ENCODE data around the gene CSNK2A3. TPM values are rescaled to one million over a fixed set of nuclear protein-coding genes. Genes with fewer than 3 reads are reported as not detected.

Gene CSNK2A3
- total and polyA plus RNA-seq, 2 experiments from 2014 or later: 0.91 to 4.1 TPM

- ATAC-seq (no peak), DNase-seq (ENCODE audit: low spot score) (no peak)
- no peak overlapping the region for H3K27ac Mint-ChIP-seq
- H3K4me3 Mint-ChIP-seq: no peak overlapping the region
- H3K4me3 ChIP-seq: no peak overlapping the region
- H3K4me2 ChIP-seq: no peak overlapping the region
- no peaks in the 10 kb centered on the region for H3K36me3 ChIP-seq (ENCODE audit: insufficient read depth)
- H2AFZ ChIP-seq: no peak overlapping the region
- no peaks in the 10 kb centered on the region for H3K36me3 Mint-ChIP-seq (ENCODE audit: low read depth)
- H4K20me1 ChIP-seq (replicated peaks; ENCODE audit: insufficient read depth): no peaks in the 10 kb centered on the region
- no peaks in the 10 kb centered on the region for H3K79me2 ChIP-seq (replicated peaks; ENCODE audit: insufficient read depth)
- H3K27me3 ChIP-seq (ENCODE audit: insufficient read depth): no peaks in the 10 kb centered on the region
- H3K27ac ChIP-seq (ENCODE audit: low read depth): no peak overlapping the region
- no peaks in the 10 kb centered on the region for H3F3A ChIP-seq (replicated peaks; ENCODE audit: low read depth)
- TF ChIP-seq STAT1 (IDR thresholded peaks at IDR 0.05; ENCODE audit: unreplicated experiment) (no peak), EZH2 (IDR thresholded peaks at IDR 0.05; ENCODE audit: low read depth, unreplicated experiment) (no peak), NANOG (IDR thresholded peaks at IDR 0.05; ENCODE audit: borderline replicate concordance) (no peak), EZH2phosphoT487 (IDR thresholded peaks at IDR 0.05; ENCODE audit: unreplicated experiment) (no peak), CTCF (conservative IDR thresholded peaks at IDR 0.05; ENCODE audit: low read depth in 2 of 2) (no peak), REST (IDR thresholded peaks at IDR 0.05; ENCODE audit: unreplicated experiment) (no peak), ZNF114 (CRISPR knock-in tag; IDR thresholded peaks at IDR 0.05) (no peak), ZNF462 (CRISPR knock-in tag; IDR thresholded peaks at IDR 0.05) (no peak), ETS1 (IDR thresholded peaks at IDR 0.05) (no peak), JUNB (IDR thresholded peaks at IDR 0.05; ENCODE audit: unreplicated experiment) (no peak), POLR2AphosphoS5 (IDR thresholded peaks at IDR 0.05; ENCODE audit: low read depth) (no peak), CREB1 (CRISPR knock-in tag; IDR thresholded peaks at IDR 0.05; ENCODE audit: low read depth) (no peak), ZNF331 (CRISPR knock-in tag; IDR thresholded peaks at IDR 0.05; ENCODE audit: low read depth) (no peak)
- H3K4me1 Mint-ChIP-seq: peaks cover 22% of the 10 kb centered on the region
- peaks cover 11% of the 10 kb centered on the region for H3K27me3 Mint-ChIP-seq (ENCODE audit: insufficient read depth, low read depth, poor library complexity)
- H3K4me1 ChIP-seq (ENCODE audit: insufficient read depth): peaks cover 7% of the 10 kb centered on the region; the same call in 1 of the 2 replicates
- no peaks in the 10 kb centered on the region for H3K9me2 ChIP-seq (ENCODE audit: insufficient read depth)
- no peaks in the 10 kb centered on the region; the same call in 2 of the 3 replicates for H3K9me3 Mint-ChIP-seq
These were observed 21.5 kb upstream of the CSNK2A3 start for GRCh38 chr11:11374358-11375148.

All from GM23338 (cell line).